Measurements from ENCODE around the gene S100A3.

- TF ChIP-seq CTCF (IDR thresholded peaks at IDR 0.05) (no peak), SMC3 (IDR thresholded peaks at IDR 0.05; ENCODE audit: low read depth, low read length) (no peak), TAF1 (IDR thresholded peaks at IDR 0.05; ENCODE audit: borderline replicate concordance, low read depth, low read length) (no peak), ZBTB33 (IDR thresholded peaks at IDR 0.05; ENCODE audit: borderline replicate concordance, low read depth) (no peak), MXI1 (IDR thresholded peaks at IDR 0.05; ENCODE audit: low read depth, low read length) (no peak)
Observed at GRCh38 chr1:153570874-153571273, 21.8 kb upstream of the S100A3 start.
